Stimulated activated CD4-positive, alpha-beta T cell treated with anti-CD3 and anti-CD28 coated beads, TNF-alpha, amount 100 ng/mL, for 24 hours (primary cell): Measurements from ENCODE around the gene IL31.

Experiments used
- DNase-seq, 3 experiments: peaks; one replicate each; pipeline ENCODE4 v3.0.0-alpha.2; 2020; ENCODE audit warnings: low read depth in 3 of 3

The IL31 gene

GRCh38 chr12:122158700-122159285 is 15.2 kb downstream of the IL31 start:
- no peak for DNase-seq

GRCh38 chr12:122155705-122156104 is 18.3 kb downstream of the IL31 start:
- DNase-seq = no peak

- DNase-seq = no peak
Observed at GRCh38 chr12:122152754-122153153, 21.3 kb downstream of the IL31 start.

GRCh38 chr12:122150127-122150681 is 23.8 kb downstream of the IL31 start:
- DNase-seq = no peak

GRCh38 chr12:122148657-122149056 is 25.4 kb downstream of the IL31 start:
- no peak for DNase-seq

GRCh38 chr12:122147514-122148290 is 26.3 kb downstream of the IL31 start:
- no peak for DNase-seq

- no peak for DNase-seq
Observed at GRCh38 chr12:122145505-122146330, 28.3 kb downstream of the IL31 start.

GRCh38 chr12:122144885-122145284 is 29.1 kb downstream of the IL31 start:
- no peak for DNase-seq

- no peak for DNase-seq
Observed at GRCh38 chr12:122142857-122143256, 31.2 kb downstream of the IL31 start.

- no peak for DNase-seq
Observed at GRCh38 chr12:122141911-122142725, 31.9 kb downstream of the IL31 start.

- DNase-seq = no peak
Observed at GRCh38 chr12:122140467-122141257, 33.4 kb downstream of the IL31 start.

GRCh38 chr12:122139941-122140340 is 34.1 kb downstream of the IL31 start:
- DNase-seq = no peak

GRCh38 chr12:122139266-122139665 is 34.8 kb downstream of the IL31 start:
- DNase-seq = no peak

- DNase-seq = no peak
Observed at GRCh38 chr12:122138616-122139015, 35.4 kb downstream of the IL31 start.

- no peak for DNase-seq
Observed at GRCh38 chr12:122138181-122138580, 35.8 kb downstream of the IL31 start.

GRCh38 chr12:122137681-122138080 is 36.3 kb downstream of the IL31 start:
- DNase-seq = no peak

- no peak for DNase-seq
Observed at GRCh38 chr12:122137229-122137628, 36.8 kb downstream of the IL31 start.

GRCh38 chr12:122135437-122136031 is 38.5 kb downstream of the IL31 start:
- DNase-seq = no peak

- DNase-seq = no peak
Observed at GRCh38 chr12:122133192-122133950, 40.6 kb downstream of the IL31 start.
